Endothelial cell of umbilical vein (primary cell): Measurements from ENCODE around the gene KCTD16.

Source experiments
- CTCF ChIP-seq, 2 donors: IDR thresholded peaks; 1 replicate in 1 of 2; 2 replicates in 1 of 2; pipeline ENCODE4 v1.5.1; 2011; ENCODE audit warnings: low read length in 2 of 2, mild to moderate bottlenecking in 2 of 2, moderate library complexity in 2 of 2, control low read depth in 1 of 2, inconsistent platforms in 1 of 2, low read depth in 1 of 2; ENCODE audit not compliant: insufficient read depth in 1 of 2; ENCODE audit errors: extremely low read depth in 1 of 2
- EZH2 ChIP-seq: IDR thresholded peaks from 2 replicates; pipeline ENCODE4 v1.6.1; 2012; ENCODE audit warnings: borderline replicate concordance, low read depth, mild to moderate bottlenecking, moderate library complexity, low read length, inconsistent platforms; ENCODE audit not compliant: severe bottlenecking
- GATA2 ChIP-seq: IDR thresholded peaks from 2 replicates; pipeline ENCODE4 v1.7.0; 2011; ENCODE audit warnings: low read depth, mild to moderate bottlenecking, moderate library complexity, mixed read lengths, low read length; ENCODE audit not compliant: insufficient read length, insufficient read depth
- POLR2A ChIP-seq: IDR thresholded peaks from 2 replicates; pipeline ENCODE4 v1.6.1; 2012; ENCODE audit warnings: low read depth, mild to moderate bottlenecking, control low read depth, low read length
- POLR2AphosphoS5 ChIP-seq: IDR thresholded peaks from 2 replicates; pipeline ENCODE4 v1.6.1; 2012; ENCODE audit warnings: low read depth, mild to moderate bottlenecking, control low read depth, low read length, moderate library complexity; ENCODE audit not compliant: insufficient read depth
- TF ChIP-seq, protein P1 (sequence below): IDR thresholded peaks from 2 replicates; pipeline ENCODE4 v1.6.1; 2011; ENCODE audit not compliant: insufficient read depth, insufficient read length

- no peak for TF ChIP-seq CTCF (IDR thresholded peaks at IDR 0.05; ENCODE audit: extremely low read depth in 1 of 2, insufficient read depth in 1 of 2, low read depth in 1 of 2, low read length in 2 of 2)
- no peak for TF ChIP-seq EZH2
- TF ChIP-seq POLR2A: no peak
- TF ChIP-seq GATA2: no peak
- TF ChIP-seq, protein P1, sequence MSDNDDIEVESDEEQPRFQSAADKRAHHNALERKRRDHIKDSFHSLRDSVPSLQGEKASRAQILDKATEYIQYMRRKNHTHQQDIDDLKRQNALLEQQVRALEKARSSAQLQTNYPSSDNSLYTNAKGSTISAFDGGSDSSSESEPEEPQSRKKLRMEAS: no peak
- TF ChIP-seq POLR2AphosphoS5: no peak
These were observed 265.3 kb downstream of the KCTD16 start for GRCh38 chr5:144436007-144436406.
